Endodermal cell (in vitro differentiated cells): ENCODE data around the gene DNMBP. TPM values are rescaled to one million over a fixed set of nuclear protein-coding genes. Genes with fewer than 3 reads are reported as not detected.

Experiments used
- DNase-seq: peaks from one replicate; pipeline ENCODE4 v3.0.0-alpha.2; 2017
- H3K27ac ChIP-seq: 2 replicates; pipeline ENCODE4 v1.5.1; 2013; ENCODE audit warnings: mild to moderate bottlenecking, low read depth, low read length, moderate library complexity
- H3K27me3 ChIP-seq: 2 replicates; pipeline ENCODE4 v1.6.1; 2013; ENCODE audit warnings: mild to moderate bottlenecking, low read length, moderate library complexity; ENCODE audit not compliant: insufficient read depth, control insufficient read depth, poor library complexity, severe bottlenecking
- H3K36me3 ChIP-seq: 2 replicates; pipeline ENCODE4 v1.7.0; 2013; ENCODE audit warnings: mild to moderate bottlenecking, low read length, moderate library complexity; ENCODE audit not compliant: control insufficient read depth, insufficient read depth
- H3K4me1 ChIP-seq: one replicate; pipeline ENCODE4 v1.7.0; 2013; ENCODE audit warnings: low read length; ENCODE audit not compliant: control insufficient read depth, insufficient read depth
- H3K4me3 ChIP-seq: 2 replicates; pipeline ENCODE4 v1.5.1; 2013; ENCODE audit warnings: mild to moderate bottlenecking, low read length, moderate library complexity
- H3K9ac ChIP-seq: 2 replicates; pipeline ENCODE4 v1.6.1; 2013; ENCODE audit warnings: mild to moderate bottlenecking, low read length, moderate library complexity; ENCODE audit not compliant: poor library complexity, severe bottlenecking; ENCODE audit errors: extremely low read depth
- H3K9me3 ChIP-seq: 2 replicates; pipeline ENCODE4 v1.6.1; 2013; ENCODE audit warnings: mild to moderate bottlenecking, low read length, moderate library complexity; ENCODE audit not compliant: control insufficient read depth
- H3K27ac Mint-ChIP-seq: 2 replicates; pipeline ENCODE4 v1.8.0; 2020; ENCODE audit warnings: mixed read lengths
- H3K27me3 Mint-ChIP-seq: 2 replicates; pipeline ENCODE4 v1.8.0; 2021; ENCODE audit warnings: mild to moderate bottlenecking, mixed read lengths; ENCODE audit not compliant: insufficient read depth
- H3K36me3 Mint-ChIP-seq: 2 replicates; pipeline ENCODE4 v1.8.0; 2020; ENCODE audit warnings: low read depth, mixed read lengths
- H3K4me1 Mint-ChIP-seq: 2 replicates; pipeline ENCODE4 v1.8.0; 2020; ENCODE audit warnings: mixed read lengths
- H3K4me3 Mint-ChIP-seq: 2 replicates; pipeline ENCODE4 v1.8.0; 2020; ENCODE audit warnings: mild to moderate bottlenecking, moderate library complexity, mixed read lengths
- H3K9me3 Mint-ChIP-seq: 2 replicates; pipeline ENCODE4 v1.8.0; 2020; ENCODE audit warnings: mild to moderate bottlenecking, mixed read lengths
- WGBS, 2 experiments: methylation state at CpG; one replicate each; pipeline versions ENCODE4 v1.1.5 to v1.1.7; 2013; ENCODE audit warnings: missing lambda C conversion rate in 2 of 2, mixed read lengths in 1 of 2; ENCODE audit not compliant: insufficient coverage in 1 of 2, insufficient read length in 1 of 2; 5-methylcytosine and 5-hydroxymethylcytosine counted together
- total RNA-seq, 2 donors: library from RNA; stranded (reverse); fragmentation: NEBNext Ultra II Directional in 1 of 2; extraction: Animal tissue kit (Norgen Biotek cat#: 25700) in 1 of 2; gene quantifications; 2 replicates in 1 of 2; 3 replicates in 1 of 2; pipeline ENCODE4 v1.2.1, GENCODE V29; 2021
- TF ChIP-seq, protein P1 (sequence below): fragments of 200-600 bp; sonication (generic); conservative IDR thresholded peaks from 2 replicates; pipeline ENCODE4 v1.5.0; 2021; ENCODE audit warnings: antibody characterized with exemption, mild to moderate bottlenecking

The DNMBP gene
- total RNA-seq, 2 donors from 2014 or later, result 45.4 to 85.4 TPM

GRCh38 chr10:100033766-100034418, 24.1 kb upstream of the DNMBP start:
- H3K36me3 ChIP-seq, result no peaks in the 10 kb centered on the region
- no peaks in the 10 kb centered on the region for H3K27me3 ChIP-seq
- H3K4me1 Mint-ChIP-seq, result peaks cover 28% of the 10 kb centered on the region
- H3K9ac ChIP-seq, result no peak overlapping the region
- H3K27ac ChIP-seq, result no peak overlapping the region
- H3K27ac Mint-ChIP-seq, result no peak overlapping the region
- peaks cover 5% of the 10 kb centered on the region for H3K36me3 Mint-ChIP-seq
- TF ChIP-seq, protein P1, sequence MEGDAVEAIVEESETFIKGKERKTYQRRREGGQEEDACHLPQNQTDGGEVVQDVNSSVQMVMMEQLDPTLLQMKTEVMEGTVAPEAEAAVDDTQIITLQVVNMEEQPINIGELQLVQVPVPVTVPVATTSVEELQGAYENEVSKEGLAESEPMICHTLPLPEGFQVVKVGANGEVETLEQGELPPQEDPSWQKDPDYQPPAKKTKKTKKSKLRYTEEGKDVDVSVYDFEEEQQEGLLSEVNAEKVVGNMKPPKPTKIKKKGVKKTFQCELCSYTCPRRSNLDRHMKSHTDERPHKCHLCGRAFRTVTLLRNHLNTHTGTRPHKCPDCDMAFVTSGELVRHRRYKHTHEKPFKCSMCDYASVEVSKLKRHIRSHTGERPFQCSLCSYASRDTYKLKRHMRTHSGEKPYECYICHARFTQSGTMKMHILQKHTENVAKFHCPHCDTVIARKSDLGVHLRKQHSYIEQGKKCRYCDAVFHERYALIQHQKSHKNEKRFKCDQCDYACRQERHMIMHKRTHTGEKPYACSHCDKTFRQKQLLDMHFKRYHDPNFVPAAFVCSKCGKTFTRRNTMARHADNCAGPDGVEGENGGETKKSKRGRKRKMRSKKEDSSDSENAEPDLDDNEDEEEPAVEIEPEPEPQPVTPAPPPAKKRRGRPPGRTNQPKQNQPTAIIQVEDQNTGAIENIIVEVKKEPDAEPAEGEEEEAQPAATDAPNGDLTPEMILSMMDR, result no peak
- no peak overlapping the region for H3K4me3 Mint-ChIP-seq
- peaks cover 35% of the 10 kb centered on the region for H3K9me3 ChIP-seq
- no peak for DNase-seq
- peaks cover 10% of the 10 kb centered on the region for H3K4me1 ChIP-seq
- H3K27me3 Mint-ChIP-seq, result no peaks in the 10 kb centered on the region
- peak overlapping the region; percentile 69 for H3K4me3 ChIP-seq
- WGBS, 2 experiments, result 76% methylated on average over 1 of the region's 1 CpG; no CpG with 5 or more reads in 1 of the 2 experiments
- peaks cover 42% of the 10 kb centered on the region for H3K9me3 Mint-ChIP-seq

DNA sequence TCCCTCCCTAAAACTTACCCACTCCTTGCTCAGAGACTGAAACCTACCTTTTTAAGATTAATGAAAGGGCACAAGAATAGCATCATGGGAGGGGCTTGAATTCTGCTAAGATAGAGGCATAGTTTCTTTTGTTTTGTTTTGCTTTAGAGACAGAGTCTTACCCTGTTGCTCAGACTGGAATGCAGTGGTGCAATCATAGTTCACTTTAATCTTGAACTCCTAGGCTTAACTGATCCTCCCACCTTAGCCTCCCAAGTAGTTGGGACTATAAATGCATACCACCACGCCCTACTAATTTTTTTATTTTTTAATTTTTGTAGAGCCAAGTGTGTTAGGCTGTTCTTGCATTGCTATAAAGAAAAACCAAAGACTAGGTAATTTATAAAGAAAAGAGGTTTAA, 17.7 kb upstream of the DNMBP start:
- WGBS, 2 experiments, result no CpG with 5 or more reads among the region's 1 CpG
- Mint-ChIP-seq H3K4me1 (peaks cover 10% of the 10 kb centered on the region), H3K4me3 (no peak overlapping the region), H3K9me3 (peaks cover 49% of the 10 kb centered on the region), H3K36me3 (peaks cover 12% of the 10 kb centered on the region), H3K27me3 (peaks cover 6% of the 10 kb centered on the region), H3K27ac (no peak overlapping the region)
- no peak overlapping the region for H3K9ac ChIP-seq
- TF ChIP-seq, protein P1, result no peak
- H3K4me3 ChIP-seq, result peak overlapping the region; percentile 53
- no peaks in the 10 kb centered on the region for H3K27me3 ChIP-seq
- no peak for DNase-seq
- no peak overlapping the region for H3K27ac ChIP-seq
- peaks cover 36% of the 10 kb centered on the region for H3K9me3 ChIP-seq
- no peaks in the 10 kb centered on the region for H3K36me3 ChIP-seq
- H3K4me1 ChIP-seq, result no peaks in the 10 kb centered on the region

GRCh38 chr10:100025576-100025975, 15.8 kb upstream of the DNMBP start:
- Histone ChIP-seq H3K9me3 (peaks cover 27% of the 10 kb centered on the region), H3K4me3 (no peak overlapping the region), H3K9ac (no peak overlapping the region), H3K27me3 (no peaks in the 10 kb centered on the region), H3K36me3 (no peaks in the 10 kb centered on the region), H3K27ac (no peak overlapping the region), H3K4me1 (no peaks in the 10 kb centered on the region)
- H3K9me3 Mint-ChIP-seq, result peaks cover 41% of the 10 kb centered on the region
- peaks cover 12% of the 10 kb centered on the region for H3K36me3 Mint-ChIP-seq
- TF ChIP-seq, protein P1, result no peak
- no peak for DNase-seq
- H3K4me3 Mint-ChIP-seq, result no peak overlapping the region
- H3K27me3 Mint-ChIP-seq, result peaks cover 6% of the 10 kb centered on the region
- 79 to 92% methylated on average over 2 to 5 of the region's 5 CpGs for WGBS, 2 experiments
- peaks cover 16% of the 10 kb centered on the region for H3K4me1 Mint-ChIP-seq
- no peak overlapping the region for H3K27ac Mint-ChIP-seq
